Measurements from ENCODE around the gene FER1L5. TPM values are rescaled to one million over a fixed set of nuclear protein-coding genes. Genes with fewer than 3 reads are reported as not detected.

Gene FER1L5
- total RNA-seq, 2 donors from 2014 or later = 0.59 to 2.3 TPM

- 91% methylated on average over 22 of the region's 30 CpGs for WGBS
- H3K27me3 ChIP-seq (replicated peaks; ENCODE audit: insufficient read depth) = no peaks in the 10 kb centered on the region
Observed at GRCh38 chr2:96691022-96691612, 48.6 kb downstream of the FER1L5 start.

DNA sequence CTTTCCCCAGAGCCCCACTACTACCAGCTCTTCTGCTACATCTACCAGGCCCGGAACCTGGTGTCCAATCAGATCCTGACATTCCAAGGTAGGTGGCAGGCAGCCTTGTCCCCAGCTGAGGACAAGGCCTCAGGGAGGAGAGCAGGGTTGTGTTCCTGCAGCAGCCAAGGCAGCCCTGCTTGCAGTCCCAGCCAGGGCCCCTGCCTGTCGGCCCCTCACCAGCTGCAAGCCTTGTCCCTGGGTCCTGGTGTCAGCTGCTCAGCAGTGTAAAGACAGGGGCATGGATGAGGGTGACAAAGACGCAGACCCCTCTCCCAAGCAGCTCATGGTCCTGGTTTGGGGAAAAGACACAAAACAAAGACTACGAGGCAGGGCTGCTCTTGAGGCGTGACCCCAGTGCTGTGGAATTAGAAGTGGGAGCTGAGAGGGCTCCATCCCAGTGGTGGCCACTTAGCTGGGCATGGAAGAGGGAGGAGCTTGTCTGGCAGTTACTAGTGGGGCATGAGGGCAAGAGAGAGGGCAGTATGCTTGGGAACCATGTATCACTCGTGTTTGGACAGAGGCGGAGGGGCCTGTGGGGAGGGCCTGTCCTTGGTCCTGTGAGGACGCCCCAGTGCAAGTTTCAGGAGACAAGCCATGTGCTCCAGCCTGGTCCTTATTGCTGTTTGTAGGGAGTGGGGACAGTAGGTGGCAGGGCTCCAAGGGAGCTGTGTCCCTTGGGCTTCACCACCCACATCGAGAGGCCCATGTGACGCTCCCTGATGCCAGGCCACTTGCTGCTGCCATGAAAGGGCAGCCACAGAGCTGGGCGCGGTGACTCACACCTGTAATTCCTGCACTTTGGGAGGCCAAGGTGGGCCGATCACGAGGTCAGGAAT, 49.8 kb downstream of the FER1L5 start:
- no peak for DNase-seq (ENCODE audit: low spot score)
- H3K4me1 ChIP-seq (replicated peaks) = no peaks in the 10 kb centered on the region
- no peak overlapping the region for H3K27ac ChIP-seq
- no peak for TF ChIP-seq POLR2A (IDR thresholded peaks at IDR 0.05)
- TF ChIP-seq CTCF (IDR thresholded peaks at IDR 0.05) = no peak
- TF ChIP-seq POLR2AphosphoS5 (IDR thresholded peaks at IDR 0.05) = no peak
- H3K36me3 ChIP-seq = no peaks in the 10 kb centered on the region
- 92% methylated on average over 14 of the region's 14 CpGs for WGBS
- no peaks in the 10 kb centered on the region for H3K27me3 ChIP-seq (replicated peaks; ENCODE audit: insufficient read depth)
- intact Hi-C loops (cut with DNase I) = no loop called here
- no peaks in the 10 kb centered on the region for H3K9me3 ChIP-seq
- no peak overlapping the region for H3K4me3 ChIP-seq

More at GRCh38 chr2:96691022-96691612, 48.6 kb downstream of the FER1L5 start:
- Histone ChIP-seq H3K36me3 (no peaks in the 10 kb centered on the region), H3K9me3 (no peaks in the 10 kb centered on the region), H3K27ac (no peak overlapping the region), H3K4me3 (no peak overlapping the region), H3K4me1 (replicated peaks) (peaks cover under 1% of the 10 kb centered on the region)
- DNase-seq (ENCODE audit: low spot score) = no peak
- intact Hi-C loops (cut with DNase I) = no loop called here
- TF ChIP-seq POLR2A (IDR thresholded peaks at IDR 0.05) (no peak), CTCF (IDR thresholded peaks at IDR 0.05) (no peak), POLR2AphosphoS5 (IDR thresholded peaks at IDR 0.05) (no peak)

GRCh38 chr2:96693286-96694200, 51.0 kb downstream of the FER1L5 start:
- Histone ChIP-seq H3K4me1 (replicated peaks) (no peaks in the 10 kb centered on the region), H3K27ac (no peak overlapping the region), H3K4me3 (no peak overlapping the region), H3K36me3 (no peaks in the 10 kb centered on the region), H3K27me3 (replicated peaks; ENCODE audit: insufficient read depth) (no peaks in the 10 kb centered on the region), H3K9me3 (no peaks in the 10 kb centered on the region)
- intact Hi-C loops (cut with DNase I) = no loop called here
- WGBS = 80% methylated on average over 14 of the region's 14 CpGs
- no peak for DNase-seq (ENCODE audit: low spot score)
- no peak for TF ChIP-seq CTCF (IDR thresholded peaks at IDR 0.05)
- no peak for TF ChIP-seq POLR2AphosphoS5 (IDR thresholded peaks at IDR 0.05)
- no peak for TF ChIP-seq POLR2A (IDR thresholded peaks at IDR 0.05)

DNA sequence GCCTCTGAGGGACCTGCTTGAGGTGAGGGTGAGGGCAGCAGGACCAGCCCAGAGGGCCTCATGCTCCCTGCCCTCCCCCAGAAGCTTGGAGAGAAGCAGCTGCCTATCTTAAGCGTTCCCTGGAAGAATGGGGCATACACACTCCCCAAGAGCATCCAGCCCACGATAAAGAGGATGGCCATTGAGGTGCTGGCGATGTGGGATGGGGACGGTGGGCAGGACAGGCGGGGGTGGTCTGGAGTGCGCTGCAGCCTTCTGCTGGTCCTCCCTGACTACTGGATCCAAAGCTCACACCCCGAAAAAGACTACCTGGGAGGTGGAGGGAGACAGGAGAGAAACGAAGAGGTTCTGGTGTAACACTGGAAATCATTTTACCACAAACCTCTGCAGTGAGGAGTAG, 51.7 kb downstream of the FER1L5 start:
- no peak overlapping the region for H3K4me3 ChIP-seq
- H3K36me3 ChIP-seq = no peaks in the 10 kb centered on the region
- WGBS = 86% methylated on average over 8 of the region's 8 CpGs
- no peaks in the 10 kb centered on the region for H3K9me3 ChIP-seq
- no peak for DNase-seq (ENCODE audit: low spot score)
- no peak overlapping the region for H3K27ac ChIP-seq
- no peaks in the 10 kb centered on the region for H3K4me1 ChIP-seq (replicated peaks)
- TF ChIP-seq CTCF (IDR thresholded peaks at IDR 0.05) = no peak
- no peak for TF ChIP-seq POLR2A (IDR thresholded peaks at IDR 0.05)
- TF ChIP-seq POLR2AphosphoS5 (IDR thresholded peaks at IDR 0.05) = no peak
- no peaks in the 10 kb centered on the region for H3K27me3 ChIP-seq (replicated peaks; ENCODE audit: insufficient read depth)
- intact Hi-C loops (cut with DNase I) = no loop called here
